CD14-positive monocyte (primary cell): ENCODE results near the gene IPO11. TPM values are rescaled to one million over a fixed set of nuclear protein-coding genes. Genes with fewer than 3 reads are reported as not detected.

Experiments
- DNase-seq, 3 donors: peaks; one replicate each; pipeline ENCODE4 v3.0.0-alpha.2; 2011 to 2022
- H2AFZ ChIP-seq: 2 replicates; pipeline ENCODE4 v1.6.0; 2012; ENCODE audit warnings: mild to moderate bottlenecking, low read depth, low read length, inconsistent platforms; ENCODE audit not compliant: insufficient read depth, poor library complexity, severe bottlenecking
- H3K27ac ChIP-seq, 2 donors: 1 replicate in 1 of 2; 2 replicates in 1 of 2; pipeline ENCODE4 v1.5.1; 2012 to 2013; ENCODE audit warnings: low read length in 2 of 2, control low read depth in 1 of 2, inconsistent platforms in 1 of 2, low read depth in 1 of 2, mild to moderate bottlenecking in 1 of 2
- H3K27me3 ChIP-seq, 2 donors: one replicate each; pipeline versions ENCODE4 v1.6.0 to v1.6.1; 2011 to 2013; ENCODE audit warnings: low read length in 2 of 2; ENCODE audit not compliant: control insufficient read depth in 2 of 2, insufficient read depth in 2 of 2
- H3K36me3 ChIP-seq, 2 donors: replicated peaks in 1 of 2; 1 replicate in 1 of 2; 2 replicates in 1 of 2; pipeline versions ENCODE4 v1.5.1 to v1.6.1; 2012 to 2013; ENCODE audit warnings: low read length in 2 of 2, control low read depth in 1 of 2, inconsistent platforms in 1 of 2, mild to moderate bottlenecking in 1 of 2; ENCODE audit not compliant: insufficient read depth in 2 of 2, control insufficient read depth in 1 of 2
- H3K4me1 ChIP-seq, 2 donors: 1 replicate in 1 of 2; 2 replicates in 1 of 2; pipeline versions ENCODE4 v1.5.1 to v1.6.1; 2012 to 2013; ENCODE audit warnings: low read length in 2 of 2, control low read depth in 1 of 2, inconsistent platforms in 1 of 2, mild to moderate bottlenecking in 1 of 2, moderate library complexity in 1 of 2; ENCODE audit not compliant: insufficient read depth in 2 of 2, control insufficient read depth in 1 of 2
- H3K4me2 ChIP-seq: replicated peaks from 2 replicates; pipeline ENCODE3; 2012; ENCODE audit warnings: low read length, moderate library complexity, mild to moderate bottlenecking; ENCODE audit not compliant: poor library complexity, severe bottlenecking; ENCODE audit errors: extremely low read depth
- H3K4me3 ChIP-seq, 3 experiments: fragments of 200-600 bp in 1 of 3; sonication (generic) in 1 of 3; replicated peaks in 1 of 3; 1 replicate in 2 of 3; 2 replicates in 1 of 3; pipeline ENCODE4 v1.5.1; 2011 to 2013; ENCODE audit warnings: low read length in 3 of 3, mild to moderate bottlenecking in 3 of 3, control low read depth in 2 of 3, low read depth in 2 of 3, inconsistent platforms in 1 of 3, moderate library complexity in 1 of 3
- H3K79me2 ChIP-seq: 2 replicates; pipeline ENCODE4 v1.6.0; 2012; ENCODE audit warnings: mild to moderate bottlenecking, control low read depth, inconsistent platforms, low read length, moderate library complexity; ENCODE audit not compliant: insufficient read depth
- H3K9ac ChIP-seq: 2 replicates; pipeline ENCODE4 v1.6.0; 2017; ENCODE audit warnings: low read length, mild to moderate bottlenecking; ENCODE audit not compliant: insufficient read depth, poor library complexity, severe bottlenecking
- H3K9me3 ChIP-seq, 2 donors: replicated peaks in 1 of 2; 1 replicate in 1 of 2; 2 replicates in 1 of 2; pipeline versions ENCODE4 v1.5.1 to v1.6.1; 2012 to 2013; ENCODE audit warnings: low read length in 2 of 2, control low read depth in 1 of 2; ENCODE audit not compliant: control insufficient read depth in 1 of 2, insufficient read depth in 1 of 2
- H4K20me1 ChIP-seq: 2 replicates; pipeline ENCODE4 v1.6.0; 2012; ENCODE audit warnings: mild to moderate bottlenecking, low read length, control low read depth, moderate library complexity; ENCODE audit not compliant: insufficient read depth
- H3K27ac Mint-ChIP-seq, 7 donors: one replicate each; pipeline ENCODE4 v1.8.0; 2020; ENCODE audit warnings: mild to moderate bottlenecking in 7 of 7, mixed read lengths in 7 of 7, moderate library complexity in 6 of 7, inconsistent platforms in 2 of 7
- H3K27me3 Mint-ChIP-seq, 3 donors: one replicate each; pipeline ENCODE4 v1.8.0; 2021 to 2022; ENCODE audit warnings: low read depth in 3 of 3, mild to moderate bottlenecking in 3 of 3, mixed read lengths in 3 of 3, moderate library complexity in 3 of 3, inconsistent platforms in 1 of 3
- H3K36me3 Mint-ChIP-seq, 2 donors: one replicate each; pipeline ENCODE4 v1.8.0; 2020; ENCODE audit warnings: mixed read lengths in 2 of 2, inconsistent platforms in 1 of 2, mild to moderate bottlenecking in 1 of 2
- H3K4me1 Mint-ChIP-seq: one replicate; pipeline ENCODE4 v1.8.0; 2020; ENCODE audit warnings: mild to moderate bottlenecking, mixed read lengths
- H3K4me3 Mint-ChIP-seq, 2 donors: one replicate each; pipeline ENCODE4 v1.8.0; 2020; ENCODE audit warnings: mild to moderate bottlenecking in 2 of 2, mixed read lengths in 2 of 2, moderate library complexity in 1 of 2
- H3K9me3 Mint-ChIP-seq, 7 donors: one replicate each; pipeline ENCODE4 v1.8.0; 2020 to 2022; ENCODE audit warnings: mixed read lengths in 7 of 7, mild to moderate bottlenecking in 6 of 7, moderate library complexity in 6 of 7, inconsistent platforms in 2 of 7
- WGBS: methylation state at CpG from one replicate; pipeline ENCODE4 v1.1.5; 2013; ENCODE audit warnings: missing lambda C conversion rate; ENCODE audit not compliant: insufficient coverage; 5-methylcytosine and 5-hydroxymethylcytosine counted together
- intact Hi-C, 2 donors: fragments of 100-400 bp; cut with micrococcal nuclease; formaldehyde crosslinking; loops; one replicate each; pipeline versions ENCODE4 v1.15.0 to v1.15.1; 2023
- polyA plus RNA-seq, 3 donors: library from polyadenylated mRNA; depleted of rRNA in 1 of 3; unstranded in 2 of 3; stranded (reverse) in 1 of 3; fragments of 300-500 nt in 2 of 3; fragments of >200 nt in 1 of 3; fragmentation: Illumina TruSeq in 2 of 3; gene quantifications; 1 replicate in 2 of 3; 2 replicates in 1 of 3; pipeline ENCODE4 v1.2.3, GENCODE V29; 2012 to 2021
- TF ChIP-seq, protein P1 (sequence below): fragments of 200-600 bp; IDR thresholded peaks from one replicate; pipeline ENCODE4 v1.8.0; 2022; ENCODE audit warnings: antibody characterized with exemption, mild to moderate bottlenecking

IPO11 gene
- polyA plus RNA-seq, 3 donors = 4.4 to 5.5 (median 5.3) TPM

GRCh38 chr5:62645223-62645622 lies 232.7 kb downstream of the IPO11 start:
- WGBS = 100% methylated on average over 1 of the region's 3 CpGs
- intact Hi-C loops = no loop called here

GRCh38 chr5:62647241-62647640 lies 234.7 kb downstream of the IPO11 start:
- Histone ChIP-seq H3K27ac (no peak overlapping the region), H3K9ac (no peak overlapping the region), H2AFZ (no peak overlapping the region), H3K36me3 (no peaks in the 10 kb centered on the region), H3K4me1 (peaks cover 0 to 12% of the 10 kb centered on the region in 2 donors), H3K4me2 (no peak overlapping the region), H3K4me3 (no peak overlapping the region), H4K20me1 (no peaks in the 10 kb centered on the region), H3K9me3 (no peaks in the 10 kb centered on the region), H3K27me3 (no peaks in the 10 kb centered on the region), H3K79me2 (no peaks in the 10 kb centered on the region)
- intact Hi-C loops = no loop called here
- Mint-ChIP-seq H3K27me3 (peaks cover 0 to 4% (median 0%) of the 10 kb centered on the region in 3 donors), H3K9me3 (peaks cover 0 to 2% (median 0%) of the 10 kb centered on the region in 7 donors), H3K4me1 (peaks cover 16% of the 10 kb centered on the region), H3K36me3 (no peaks in the 10 kb centered on the region), H3K27ac (no peak overlapping the region), H3K4me3 (no peak overlapping the region)
- TF ChIP-seq, protein P1, sequence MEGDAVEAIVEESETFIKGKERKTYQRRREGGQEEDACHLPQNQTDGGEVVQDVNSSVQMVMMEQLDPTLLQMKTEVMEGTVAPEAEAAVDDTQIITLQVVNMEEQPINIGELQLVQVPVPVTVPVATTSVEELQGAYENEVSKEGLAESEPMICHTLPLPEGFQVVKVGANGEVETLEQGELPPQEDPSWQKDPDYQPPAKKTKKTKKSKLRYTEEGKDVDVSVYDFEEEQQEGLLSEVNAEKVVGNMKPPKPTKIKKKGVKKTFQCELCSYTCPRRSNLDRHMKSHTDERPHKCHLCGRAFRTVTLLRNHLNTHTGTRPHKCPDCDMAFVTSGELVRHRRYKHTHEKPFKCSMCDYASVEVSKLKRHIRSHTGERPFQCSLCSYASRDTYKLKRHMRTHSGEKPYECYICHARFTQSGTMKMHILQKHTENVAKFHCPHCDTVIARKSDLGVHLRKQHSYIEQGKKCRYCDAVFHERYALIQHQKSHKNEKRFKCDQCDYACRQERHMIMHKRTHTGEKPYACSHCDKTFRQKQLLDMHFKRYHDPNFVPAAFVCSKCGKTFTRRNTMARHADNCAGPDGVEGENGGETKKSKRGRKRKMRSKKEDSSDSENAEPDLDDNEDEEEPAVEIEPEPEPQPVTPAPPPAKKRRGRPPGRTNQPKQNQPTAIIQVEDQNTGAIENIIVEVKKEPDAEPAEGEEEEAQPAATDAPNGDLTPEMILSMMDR = no peak
- no peak for DNase-seq

More at GRCh38 chr5:62645223-62645622, 232.7 kb downstream of the IPO11 start:
- H3K36me3 Mint-ChIP-seq = no peaks in the 10 kb centered on the region
- H2AFZ ChIP-seq = no peak overlapping the region
- no peak for DNase-seq
- no peak overlapping the region for H3K4me2 ChIP-seq
- H3K4me1 ChIP-seq = peaks cover 6 to 12% of the 10 kb centered on the region in 2 donors
- no peak overlapping the region for H3K27ac ChIP-seq
- H3K27me3 Mint-ChIP-seq = peaks cover 0 to 4% (median 0%) of the 10 kb centered on the region in 3 donors
- no peak overlapping the region for H3K4me3 Mint-ChIP-seq
- peaks cover 27% of the 10 kb centered on the region for H3K4me1 Mint-ChIP-seq
- no peaks in the 10 kb centered on the region for H4K20me1 ChIP-seq
- no peaks in the 10 kb centered on the region for H3K79me2 ChIP-seq
- H3K9me3 Mint-ChIP-seq = peaks cover 0 to 2% (median 0%) of the 10 kb centered on the region in 7 donors
- H3K4me3 ChIP-seq = no peak overlapping the region
- no peak overlapping the region for H3K9ac ChIP-seq
- no peak overlapping the region for H3K27ac Mint-ChIP-seq
- H3K27me3 ChIP-seq = no peaks in the 10 kb centered on the region
- no peaks in the 10 kb centered on the region for H3K9me3 ChIP-seq
- TF ChIP-seq, protein P1 = no peak
- H3K36me3 ChIP-seq = no peaks in the 10 kb centered on the region
